ENCODE measurements around the gene P4HTM.

P4HTM gene

GRCh38 chr3:49054344-49054862, 64.4 kb downstream of the P4HTM start:
- no CpG with 5 or more reads among the region's 2 CpGs for whole genome bisulfite sequencing (ENCODE audit: extremely low coverage, insufficient coverage, low lambda C conversion rate)
- no peak overlapping the region for H3K23ac ChIP-seq (ENCODE audit: low read length)
- no peak overlapping the region for H2BK120ac ChIP-seq (ENCODE audit: low read depth, low read length)
- H3K18ac ChIP-seq (ENCODE audit: low read length) = no peak overlapping the region
- peaks cover 5% of the 10 kb centered on the region for H3K79me2 ChIP-seq (ENCODE audit: control insufficient read depth, insufficient read depth, low read length)
- H3K56ac ChIP-seq (ENCODE audit: low read length) = no peak overlapping the region
- H2BK5ac ChIP-seq (ENCODE audit: low read length) = no peak overlapping the region
- no peak overlapping the region for H3K4ac ChIP-seq (ENCODE audit: low read depth, low read length)
- no peak overlapping the region for H3K4me2 ChIP-seq (ENCODE audit: low read length)
- H3K27me3 ChIP-seq (ENCODE audit: insufficient read depth, low read length, poor library complexity) = no peaks in the 10 kb centered on the region
- H2AK5ac ChIP-seq (ENCODE audit: low read length) = no peak overlapping the region
- no peak overlapping the region for H4K5ac ChIP-seq (ENCODE audit: low read length)
- no peak overlapping the region for H3K4me3 ChIP-seq (ENCODE audit: low read length)
- no peak for DNase-seq
- H2BK15ac ChIP-seq (replicated peaks; ENCODE audit: low read depth) = no peak overlapping the region
- no peak overlapping the region for H4K8ac ChIP-seq (ENCODE audit: low read depth, low read length)
- H3K9ac ChIP-seq (ENCODE audit: low read length) = no peak overlapping the region
- no peak overlapping the region for H3K27ac ChIP-seq (ENCODE audit: low read depth, low read length)
- H3K4me1 ChIP-seq (ENCODE audit: control insufficient read depth, low read depth, low read length) = no peaks in the 10 kb centered on the region
- peaks cover 9% of the 10 kb centered on the region for H3K79me1 ChIP-seq (ENCODE audit: low read length)
- H3K36me3 ChIP-seq (ENCODE audit: control insufficient read depth, insufficient read depth, low read length) = peaks cover 24% of the 10 kb centered on the region

Small RNA genes lying within 50 kb of the gene (small RNA-seq; reads per million reads assigned to genes)
- gene MIR191 (ENCODE audit: insufficient read depth) = 61,782 reads per million, percentile 100 among the genes with 10 or more reads in this experiment
- gene MIR425 (ENCODE audit: insufficient read depth) = 2,393 reads per million, percentile 99 among the genes with 10 or more reads in this experiment
